Stimulated activated CD8-positive, alpha-beta memory T cell treated with anti-CD3 and anti-CD28 coated beads, Interleukin-12 subunit alpha, Interleukin-12 subunit beta, amount 100 ng/mL, for 4 hours (primary cell): ENCODE measurements around the gene EMC1.
A peak's percentile ranks its signal among the peaks of the same experiment; 100 is the strongest.
"Not testable (repeated sequence)": the region's sequence is repeated elsewhere in the genome, so short reads cannot be mapped to it uniquely, and the experiment has no call there.

Experiments used
- DNase-seq: peaks from one replicate; pipeline ENCODE4 v3.0.0-alpha.2; 2020; ENCODE audit warnings: low read depth

EMC1 gene

GRCh38 chr1:19216585-19216984 lies 34.7 kb downstream of the EMC1 start:
- DNase-seq = not testable (repeated sequence)

GRCh38 chr1:19213580-19213979 lies 37.7 kb downstream of the EMC1 start:
- no peak for DNase-seq

GRCh38 chr1:19212167-19212566 lies 39.2 kb downstream of the EMC1 start:
- no peak for DNase-seq

DNA sequence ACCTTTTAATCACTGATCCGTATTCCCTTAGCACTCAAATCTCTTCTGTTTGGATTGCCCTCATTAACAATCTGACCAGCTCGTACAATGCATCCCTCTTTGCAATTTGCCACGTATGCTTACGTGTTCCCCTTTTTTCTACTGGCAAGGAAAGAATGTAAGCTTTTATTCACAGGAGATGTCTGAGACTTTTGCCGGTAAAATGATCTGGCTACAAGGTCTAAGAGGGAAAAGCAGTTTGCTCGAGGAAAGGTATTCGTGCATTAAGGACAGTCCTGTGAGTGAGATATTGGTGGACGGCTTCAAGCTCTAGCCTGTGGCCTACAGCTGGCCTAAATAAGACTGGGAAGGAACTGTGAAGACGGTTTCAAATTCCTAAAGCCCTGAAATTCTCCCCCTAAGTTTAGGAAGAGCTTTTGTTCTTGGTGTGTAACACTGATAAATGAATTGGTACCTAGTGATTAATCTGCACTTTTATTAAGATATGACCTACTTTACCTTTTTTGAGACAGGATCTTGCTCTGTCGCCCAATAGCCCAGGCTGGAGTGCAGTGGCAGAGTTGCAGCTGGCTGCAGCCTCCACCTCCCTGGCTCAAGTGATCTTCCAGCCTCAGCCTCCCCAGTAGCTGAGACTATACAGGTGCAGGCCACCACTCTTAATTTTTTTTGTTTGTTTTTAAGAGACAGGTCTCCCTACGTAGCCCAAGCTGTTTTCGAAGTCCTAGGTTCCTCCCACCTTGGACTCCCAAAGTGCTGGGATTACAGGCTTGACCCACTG lies 40.4 kb downstream of the EMC1 start:
- DNase-seq = no peak

DNA sequence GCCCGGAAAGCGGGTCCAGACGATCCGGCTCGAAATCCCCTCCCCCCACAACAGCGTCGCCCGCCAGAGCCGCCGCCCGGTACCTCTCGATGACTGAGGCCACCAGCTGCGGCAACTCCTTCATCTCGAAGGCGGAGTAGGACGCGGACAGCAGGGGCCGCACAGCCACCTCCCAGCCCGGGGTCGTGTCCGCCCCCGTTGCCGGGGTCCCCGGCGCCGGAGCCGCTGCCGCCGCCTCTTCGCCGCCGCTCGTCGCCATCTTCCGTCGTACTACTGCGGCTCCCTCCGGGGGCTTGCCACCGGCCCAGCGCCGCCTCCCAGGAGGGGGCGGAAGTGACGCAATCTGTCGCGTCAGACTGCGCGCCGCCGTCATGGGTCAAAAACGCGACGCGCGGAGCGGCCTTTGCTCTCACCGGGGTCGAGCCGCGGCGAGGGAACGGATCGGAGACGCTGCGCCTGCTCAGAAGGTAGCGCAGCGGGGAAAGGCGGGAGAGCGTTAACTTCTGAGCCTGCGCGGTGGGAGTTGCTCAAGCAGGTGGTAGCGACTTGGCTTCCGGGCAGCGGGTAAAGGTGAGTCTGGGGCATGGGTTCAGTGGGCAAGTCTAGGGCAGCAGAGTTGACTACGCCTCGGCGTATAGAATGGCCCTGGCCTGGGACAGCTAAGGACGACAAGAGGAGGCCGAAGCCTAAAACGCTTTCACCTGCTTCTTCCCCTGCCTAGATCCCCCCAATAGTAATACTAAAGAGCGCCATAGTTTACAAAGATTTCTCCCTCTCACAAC lies 41.1 kb downstream of the EMC1 start, which contains the start of gene UBR4:
Gene UBR4 (minus strand): TSS at position 277 of the 782 bp plus-strand sequence. CDS start 18 bp downstream, at position 259.
- DNase-seq = peak; percentile 97

DNA sequence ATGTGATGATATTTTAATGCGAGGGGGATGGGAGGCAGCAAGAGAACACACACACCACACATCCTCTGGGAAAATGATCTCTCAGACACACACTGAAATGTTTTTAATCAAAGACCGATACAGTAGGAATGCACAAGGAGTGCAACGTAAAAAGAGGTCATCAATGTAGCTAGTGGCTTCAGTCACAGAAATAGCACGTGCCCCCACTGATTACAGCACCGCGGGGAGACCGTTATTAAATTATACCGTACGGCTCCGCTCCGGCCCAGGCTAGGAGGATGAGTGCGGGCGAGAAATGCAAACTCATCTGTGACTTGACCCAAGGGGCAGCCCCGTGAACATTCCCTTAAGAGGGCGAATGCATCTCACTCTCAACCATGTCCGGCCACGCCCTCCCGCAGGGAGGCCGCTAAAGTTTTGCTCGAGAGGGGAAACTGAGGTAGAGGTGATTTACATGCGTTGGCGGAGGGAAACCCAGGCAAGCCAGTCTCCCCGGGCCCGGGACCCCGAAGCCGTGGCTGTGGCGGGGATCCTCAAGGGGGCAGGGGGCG lies 41.8 kb downstream of the EMC1 start:
- no peak for DNase-seq

DNA sequence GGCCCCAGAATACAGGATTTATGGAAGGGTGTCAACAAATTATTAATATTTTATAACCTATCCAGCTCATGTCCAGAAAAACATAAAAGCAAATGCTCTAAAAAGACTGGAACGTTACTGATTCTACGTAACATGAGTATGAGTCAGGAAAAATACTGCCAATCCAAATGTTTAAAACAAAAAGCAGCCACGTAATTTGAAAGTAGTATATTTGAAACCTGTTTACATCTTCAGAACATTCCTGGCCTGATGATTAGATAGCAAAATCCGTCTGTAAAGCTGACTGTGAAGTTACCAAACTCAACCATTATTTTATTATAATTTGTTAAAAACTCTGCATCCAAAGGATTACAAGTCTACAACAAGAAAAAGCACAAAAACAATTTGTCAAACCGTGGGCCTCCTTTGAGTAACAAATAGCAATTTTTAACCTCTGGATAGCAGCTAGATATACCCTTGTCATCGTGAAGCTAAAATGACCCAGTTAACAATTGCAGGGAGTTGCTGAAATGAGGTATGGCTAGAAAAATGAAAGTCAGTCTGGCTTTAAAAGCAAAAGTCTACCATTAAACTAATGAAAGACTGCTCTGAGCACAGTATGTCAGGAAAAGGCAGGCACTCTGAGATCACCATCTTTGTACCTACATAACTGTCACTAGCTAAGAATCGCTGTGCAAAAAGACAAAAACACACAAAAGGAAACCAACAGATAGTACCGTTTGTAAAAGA lies 42.5 kb downstream of the EMC1 start:
- DNase-seq = no peak

DNA sequence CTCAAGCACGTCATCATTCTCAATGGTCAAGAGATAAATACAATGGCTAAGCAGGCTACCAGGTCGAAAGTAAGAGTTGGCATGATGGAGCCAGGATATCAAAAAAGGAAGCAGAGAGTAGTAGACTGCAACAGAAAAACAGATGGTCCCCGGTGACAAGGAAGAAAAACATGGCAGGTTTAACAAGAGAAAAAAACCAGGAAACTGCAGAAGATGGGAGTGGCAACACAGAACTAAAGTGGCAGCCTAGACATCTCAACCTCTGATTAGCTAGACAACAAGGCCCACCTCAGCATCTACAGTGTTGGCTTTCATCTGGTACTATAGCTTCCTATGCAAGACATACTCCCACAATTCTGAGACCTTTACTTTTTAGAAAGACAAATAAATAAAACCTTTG lies 44.4 kb downstream of the EMC1 start:
- no peak for DNase-seq

GRCh38 chr1:19205845-19206244 lies 45.5 kb downstream of the EMC1 start:
- DNase-seq = no peak

- no peak for DNase-seq
Measured at GRCh38 chr1:19205403-19205802, 45.9 kb downstream of the EMC1 start.

- no peak for DNase-seq
Measured at GRCh38 chr1:19204446-19205266, 46.7 kb downstream of the EMC1 start.

DNA sequence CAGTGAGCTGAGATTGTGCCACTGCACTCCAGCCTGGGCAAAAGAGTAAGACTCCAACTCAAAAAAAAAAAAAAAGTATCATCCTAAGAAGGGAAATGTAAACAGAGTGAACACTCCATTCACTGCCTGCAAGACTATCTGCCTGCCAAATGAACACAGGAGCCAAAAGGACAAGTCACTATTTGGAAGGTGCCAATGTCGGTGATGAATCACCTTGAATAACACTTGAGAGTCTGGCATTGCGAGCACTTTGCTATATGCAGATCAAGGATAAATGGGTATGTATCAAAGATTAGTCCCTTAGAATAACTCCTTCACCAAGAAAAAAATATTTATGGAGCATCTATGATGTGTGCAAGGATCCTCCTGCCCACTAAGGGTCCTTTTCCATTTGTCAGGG lies 47.9 kb downstream of the EMC1 start:
- DNase-seq = no peak

GRCh38 chr1:19202396-19202795 lies 48.9 kb downstream of the EMC1 start:
- DNase-seq = no peak

GRCh38 chr1:19199969-19200604 lies 51.2 kb downstream of the EMC1 start:
- DNase-seq = no peak

DNA sequence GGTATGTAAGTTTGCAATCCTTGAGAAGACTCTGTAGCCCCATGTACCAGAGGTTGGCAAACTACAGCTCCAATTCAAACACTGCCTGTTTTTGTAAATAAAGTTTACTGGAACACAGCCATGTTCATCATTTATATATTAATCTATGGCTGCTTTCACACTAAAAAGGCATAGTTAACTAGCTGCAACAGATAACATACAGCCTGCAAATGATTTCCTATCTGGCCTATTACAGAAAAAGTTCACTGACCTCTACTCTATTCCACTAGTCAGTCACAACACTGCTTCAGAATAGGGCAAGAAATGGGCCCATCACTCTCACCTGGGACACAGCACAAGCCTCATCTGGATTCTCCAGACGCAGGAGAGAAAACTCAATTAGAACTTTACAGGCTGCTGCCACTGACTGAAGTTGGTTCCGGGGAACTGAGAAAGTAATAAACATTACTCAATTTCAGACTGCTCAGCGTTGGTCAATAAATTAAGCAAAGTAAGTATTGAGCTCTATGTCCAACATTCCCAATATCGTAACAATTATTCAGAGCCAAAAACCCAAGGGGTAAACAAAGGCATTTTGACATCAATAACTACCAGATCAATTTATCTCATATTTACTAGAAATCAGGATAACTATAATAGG lies 51.9 kb downstream of the EMC1 start:
- DNase-seq = no peak

GRCh38 chr1:19198820-19199219 lies 52.5 kb downstream of the EMC1 start:
- DNase-seq = no peak

DNA sequence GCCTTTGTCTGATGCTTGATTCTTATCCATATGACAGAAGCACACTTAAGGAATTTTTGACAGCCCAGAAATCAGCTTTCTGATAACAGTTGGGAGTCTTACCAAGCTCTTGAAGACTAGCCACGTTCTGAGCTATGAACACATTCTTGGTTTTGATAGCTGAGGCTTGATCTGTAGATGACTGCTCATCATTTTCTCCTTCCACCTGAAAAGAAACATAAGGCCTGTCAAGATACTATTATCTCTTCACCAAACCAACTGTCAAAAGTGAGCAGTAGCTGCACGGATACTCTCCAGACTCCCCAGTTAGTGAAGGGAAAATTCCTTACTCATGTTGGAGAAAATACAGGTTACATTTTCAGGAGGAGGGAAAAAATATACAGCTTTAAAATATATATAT lies 53.5 kb downstream of the EMC1 start:
- no peak for DNase-seq

- no peak for DNase-seq
Measured at GRCh38 chr1:19196331-19196730, 55.0 kb downstream of the EMC1 start.

GRCh38 chr1:19193004-19193403 lies 58.3 kb downstream of the EMC1 start:
- DNase-seq = no peak

DNA sequence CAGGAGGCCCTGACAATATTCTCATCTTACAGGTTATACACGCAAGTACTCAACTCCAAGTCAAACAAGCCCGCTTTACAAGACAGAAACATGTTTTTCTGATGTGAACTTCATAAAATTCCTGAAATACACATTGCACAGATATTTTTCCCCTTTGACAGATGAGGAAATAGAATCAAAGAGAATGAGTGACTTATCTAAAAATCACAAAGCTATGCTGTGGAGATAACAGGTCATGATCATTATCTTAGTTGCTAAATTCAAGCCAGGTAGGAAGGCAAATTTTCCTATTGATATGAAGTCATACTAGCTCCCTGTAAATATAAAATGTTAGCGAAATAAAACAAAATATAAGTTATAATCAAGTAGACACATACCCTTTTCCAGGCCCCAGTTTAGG lies 59.5 kb downstream of the EMC1 start:
- no peak for DNase-seq

- DNase-seq = no peak
Measured at GRCh38 chr1:19190468-19190867, 60.9 kb downstream of the EMC1 start.
